Liver (tissue), 9 donors: ENCODE data around the gene PDK2. TPM values are rescaled to one million over a fixed set of nuclear protein-coding genes. Genes with fewer than 3 reads are reported as not detected.

Source experiments
- DNase-seq: peaks from one replicate; pipeline ENCODE4 v3.0.0-alpha.2; 2017; ENCODE audit warnings: low spot score
- H3K27ac ChIP-seq, 2 donors: one replicate each; pipeline ENCODE4 v1.7.0; 2013; ENCODE audit warnings: inconsistent platforms in 2 of 2, low read length in 2 of 2, control low read depth in 1 of 2, low read depth in 1 of 2, mild to moderate bottlenecking in 1 of 2
- H3K27me3 ChIP-seq, 4 donors: one replicate each; pipeline versions ENCODE4 v1.6.1 to v1.7.0; 2013; ENCODE audit warnings: low read length in 3 of 4, inconsistent platforms in 1 of 4, mild to moderate bottlenecking in 1 of 4, moderate library complexity in 1 of 4; ENCODE audit not compliant: control insufficient read depth in 4 of 4, insufficient read depth in 4 of 4
- H3K36me3 ChIP-seq, 4 donors: one replicate each; pipeline versions ENCODE4 v1.6.1 to v1.7.0; 2013; ENCODE audit warnings: low read length in 3 of 4, mild to moderate bottlenecking in 3 of 4, low read depth in 1 of 4, moderate library complexity in 1 of 4; ENCODE audit not compliant: control insufficient read depth in 4 of 4, insufficient read depth in 3 of 4
- H3K4me1 ChIP-seq, 4 donors: one replicate each; pipeline versions ENCODE4 v1.6.1 to v1.7.0; 2013; ENCODE audit warnings: low read length in 3 of 4, mild to moderate bottlenecking in 3 of 4, moderate library complexity in 1 of 4; ENCODE audit not compliant: control insufficient read depth in 4 of 4, insufficient read depth in 4 of 4
- H3K4me3 ChIP-seq, 3 donors: one replicate each; pipeline versions ENCODE4 v1.6.1 to v1.7.0; 2013; ENCODE audit warnings: low read length in 3 of 3, control low read depth in 1 of 3, low read depth in 1 of 3, mild to moderate bottlenecking in 1 of 3
- H3K9ac ChIP-seq, 2 donors: one replicate each; pipeline ENCODE4 v1.7.0; 2013; ENCODE audit warnings: low read length in 2 of 2, mild to moderate bottlenecking in 2 of 2, moderate library complexity in 2 of 2, control low read depth in 1 of 2, low read depth in 1 of 2
- H3K9me3 ChIP-seq, 4 donors: one replicate each; pipeline versions ENCODE4 v1.6.1 to v1.7.0; 2013; ENCODE audit warnings: low read length in 3 of 4; ENCODE audit not compliant: control insufficient read depth in 4 of 4
- ATF3 ChIP-seq: IDR thresholded peaks from 2 replicates; pipeline ENCODE4 v1.6.1; 2016; ENCODE audit warnings: antibody characterized with exemption
- CTCF ChIP-seq: fragments of 150-350 bp; IDR thresholded peaks from 2 replicates; pipeline ENCODE4 v1.5.1; 2017; ENCODE audit warnings: improper control_type of control experiment, low read depth, low read length; ENCODE audit not compliant: missing input control
- EGR1 ChIP-seq, 2 donors: IDR thresholded peaks; 2 replicates each; pipeline ENCODE4 v1.6.1; 2016 to 2018; ENCODE audit warnings: antibody characterized with exemption in 2 of 2, low read depth in 2 of 2
- FOXA1 ChIP-seq: IDR thresholded peaks from 2 replicates; pipeline ENCODE4 v1.6.1; 2016; ENCODE audit warnings: antibody characterized with exemption
- FOXA2 ChIP-seq: IDR thresholded peaks from 2 replicates; pipeline ENCODE4 v1.6.1; 2016; ENCODE audit warnings: antibody characterized with exemption
- GABPA ChIP-seq, 2 donors: IDR thresholded peaks in 1 of 2; conservative IDR thresholded peaks in 1 of 2; 2 replicates each; pipeline ENCODE4 v1.6.1; 2016; ENCODE audit warnings: antibody characterized with exemption in 2 of 2, mild to moderate bottlenecking in 1 of 2, moderate library complexity in 1 of 2
- HNF4A ChIP-seq, 2 donors: conservative IDR thresholded peaks; 2 replicates each; pipeline ENCODE4 v1.6.1; 2016; ENCODE audit warnings: antibody characterized with exemption in 2 of 2, mild to moderate bottlenecking in 2 of 2
- HNF4G ChIP-seq: IDR thresholded peaks from 2 replicates; pipeline ENCODE4 v1.6.1; 2016; ENCODE audit warnings: antibody characterized with exemption
- JUND ChIP-seq, 2 donors: IDR thresholded peaks; 2 replicates each; pipeline ENCODE4 v1.6.1; 2016; ENCODE audit warnings: antibody characterized with exemption in 2 of 2
- MAX ChIP-seq: IDR thresholded peaks from 2 replicates; pipeline ENCODE4 v1.6.1; 2016; ENCODE audit warnings: antibody characterized with exemption
- NR2F2 ChIP-seq: IDR thresholded peaks from 2 replicates; pipeline ENCODE4 v1.6.1; 2016; ENCODE audit warnings: antibody characterized with exemption
- RAD21 ChIP-seq, 2 donors: IDR thresholded peaks; 2 replicates each; pipeline ENCODE4 v1.6.1; 2016; ENCODE audit warnings: antibody characterized with exemption in 2 of 2, mild to moderate bottlenecking in 2 of 2
- REST ChIP-seq: IDR thresholded peaks from 2 replicates; pipeline ENCODE4 v1.6.1; 2016; ENCODE audit warnings: antibody characterized with exemption, mild to moderate bottlenecking
- RXRA ChIP-seq, 2 donors: IDR thresholded peaks; 2 replicates each; pipeline ENCODE4 v1.6.1; 2017 to 2018; ENCODE audit warnings: antibody characterized with exemption in 2 of 2, mild to moderate bottlenecking in 1 of 2
- SP1 ChIP-seq: IDR thresholded peaks from 2 replicates; pipeline ENCODE4 v1.6.1; 2018; ENCODE audit warnings: antibody characterized with exemption, mild to moderate bottlenecking
- TAF1 ChIP-seq: conservative IDR thresholded peaks from 2 replicates; pipeline ENCODE4 v1.6.1; 2016; ENCODE audit warnings: antibody characterized with exemption, mild to moderate bottlenecking
- YY1 ChIP-seq: IDR thresholded peaks from 2 replicates; pipeline ENCODE4 v1.6.1; 2016; ENCODE audit warnings: antibody characterized with exemption, mild to moderate bottlenecking
- ZBTB33 ChIP-seq: IDR thresholded peaks from 2 replicates; pipeline ENCODE4 v1.6.1; 2016; ENCODE audit warnings: antibody characterized with exemption
- WGBS: extraction: QIAGEN DNeasy Blood & Tissue Kit; methylation state at CpG from one replicate; pipeline ENCODE4 v1.1.7; 2013; 5-methylcytosine and 5-hydroxymethylcytosine counted together
- polyA plus RNA-seq, 2 donors: library from polyadenylated mRNA; stranded (reverse) in 1 of 2; unstranded in 1 of 2; fragments of 200-250 nt in 1 of 2; fragments of >200 nt in 1 of 2; fragmentation: Nextera tagmentation in 1 of 2; extraction: Ambion mirVana in 1 of 2; gene quantifications; one replicate each; pipeline versions ENCODE4 v1.2.1 to v1.2.3, GENCODE V29; 2013 to 2015
- total RNA-seq, 2 donors: library from RNA; depleted of rRNA; stranded (reverse); fragments of >200 nt; gene quantifications; one replicate each; pipeline ENCODE4 v1.2.3, GENCODE V29; 2014
- donor health status: healthy.
- donor health status: healthy.
- donor health status: healthy.
- donor health status: healthy.
- donor health status: healthy.

The PDK2 gene
- total and polyA plus RNA-seq, 4 donors, result 8.6 to 36.6 (median 28.5) TPM

GRCh38 chr17:50110591-50111349, 15.6 kb downstream of the PDK2 start:
- peaks cover 12 to 34% (median 22%) of the 10 kb centered on the region in 4 donors for H3K36me3 ChIP-seq

More at GRCh38 chr17:50110591-50111349, 15.6 kb downstream of the PDK2 start:
- no peaks in the 10 kb centered on the region for H3K27me3 ChIP-seq
- H3K27ac ChIP-seq, result peak overlapping the region; percentile 74
- DNase-seq, result no peak
- peak overlapping the region in 1 of 2 donors; percentile 8 for H3K9ac ChIP-seq
- H3K4me3 ChIP-seq, result no peak overlapping the region
- no peaks in the 10 kb centered on the region for H3K9me3 ChIP-seq
- H3K4me1 ChIP-seq, result peaks cover 0 to 12% (median 9%) of the 10 kb centered on the region in 4 donors
- TF ChIP-seq FOXA2 (no peak), HNF4A (conservative IDR thresholded peaks at IDR 0.05) (no peak), GABPA (IDR thresholded peaks at IDR 0.05 in 1 of 2, conservative IDR thresholded peaks at IDR 0.05 in 1 of 2) (no peak), RAD21 (IDR thresholded peaks at IDR 0.05) (no peak), ATF3 (no peak), SP1 (no peak), ZBTB33 (no peak), HNF4G (no peak), MAX (no peak), REST (no peak), NR2F2 (no peak), JUND (IDR thresholded peaks at IDR 0.05) (no peak), EGR1 (IDR thresholded peaks at IDR 0.05; ENCODE audit: low read depth in 2 of 2) (no peak), TAF1 (no peak), RXRA (IDR thresholded peaks at IDR 0.05) (no peak), YY1 (no peak), FOXA1 (no peak), CTCF (no peak)
- 87% methylated on average over 19 of the region's 19 CpGs for WGBS
